Measurements from ENCODE around the gene AK5.

- TF ChIP-seq POLR2A (IDR thresholded peaks at IDR 0.05) (no peak), CTCF (IDR thresholded peaks at IDR 0.05) (no peak), POLR2AphosphoS5 (IDR thresholded peaks at IDR 0.05) (no peak)
These were observed 191.9 kb downstream of the AK5 start for GRCh38 chr1:77473690-77474089.

All from suprapubic skin (tissue), 4 donors.